HepG2 (cell line): ENCODE measurements around the gene ERRFI1.

ENCODE experiments used
- ERF ChIP-seq: IDR thresholded peaks from 2 replicates; pipeline ENCODE4 v1.6.1; 2018; ENCODE audit warnings: missing biosample characterization, missing genetic modification reagents
- MTA1 ChIP-seq: sonication (generic); formaldehyde crosslinking; IDR thresholded peaks from 2 replicates; pipeline ENCODE4 v1.4.0; 2020; ENCODE audit warnings: missing genetic modification reagents, mild to moderate bottlenecking, borderline replicate concordance
- ZNF282 ChIP-seq: fragments of 450-650 bp; IDR thresholded peaks from 2 replicates; pipeline ENCODE4 v1.6.1; 2018; ENCODE audit not compliant: partially characterized antibody
- ZNF614 ChIP-seq: IDR thresholded peaks from 2 replicates; pipeline ENCODE4 v1.6.1; 2018; ENCODE audit warnings: missing biosample characterization, missing genetic modification reagents, inconsistent platforms, borderline replicate concordance
- ZNF629 ChIP-seq: sonication (generic); formaldehyde crosslinking; conservative IDR thresholded peaks from 2 replicates; pipeline ENCODE4 v1.5.0; 2020; ENCODE audit warnings: missing genetic modification reagents
- TF ChIP-seq, protein P1 (sequence below): sonication (generic); formaldehyde crosslinking; IDR thresholded peaks from 2 replicates; pipeline ENCODE4 v1.5.0; 2020; ENCODE audit warnings: mild to moderate bottlenecking, missing genetic modification reagents, borderline replicate concordance
- TF ChIP-seq, protein P2 (sequence below), 2 experiments: IDR thresholded peaks; 2 replicates each; pipeline ENCODE4 v1.6.1; 2011 to 2012; ENCODE audit warnings: low read length in 2 of 2, borderline replicate concordance in 1 of 2, low read depth in 1 of 2, mild to moderate bottlenecking in 1 of 2, moderate library complexity in 1 of 2

DNA sequence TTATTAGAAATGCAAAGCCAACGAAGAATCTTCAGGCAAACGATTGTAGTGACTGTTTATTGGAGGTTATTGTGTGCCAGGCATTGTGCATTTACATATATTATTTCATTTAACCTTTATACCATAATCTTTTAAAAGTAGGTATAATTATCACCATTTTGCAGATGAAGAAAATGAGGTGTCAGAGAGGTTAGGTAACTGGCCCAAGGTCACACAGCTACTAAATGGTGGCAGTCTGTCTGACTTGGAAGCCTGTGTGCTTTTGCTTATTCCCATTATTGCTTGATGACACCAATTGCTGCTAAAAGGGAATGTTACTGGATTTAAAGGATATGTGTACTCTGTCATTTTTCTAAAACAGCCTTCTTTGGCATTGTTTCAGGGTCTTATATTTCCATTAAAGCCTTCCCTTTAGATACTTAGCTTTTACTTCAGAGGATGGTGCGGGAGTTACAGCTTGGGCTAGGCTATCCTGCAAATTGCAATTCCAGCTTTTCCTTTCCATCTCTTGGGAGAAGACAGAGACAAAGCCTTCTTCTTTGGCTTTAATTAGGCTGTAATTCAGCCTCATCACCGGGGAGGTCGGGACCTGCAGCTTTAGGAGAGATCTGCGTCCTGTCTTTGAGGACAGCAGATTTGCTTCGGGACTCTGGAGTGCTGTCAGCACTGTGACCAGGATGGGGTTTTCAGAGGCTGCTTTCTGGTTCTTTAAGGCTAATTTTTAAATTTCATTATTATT is 37.4 kb upstream of the ERRFI1 start:
- no peak for TF ChIP-seq MTA1
- TF ChIP-seq, protein P1, sequence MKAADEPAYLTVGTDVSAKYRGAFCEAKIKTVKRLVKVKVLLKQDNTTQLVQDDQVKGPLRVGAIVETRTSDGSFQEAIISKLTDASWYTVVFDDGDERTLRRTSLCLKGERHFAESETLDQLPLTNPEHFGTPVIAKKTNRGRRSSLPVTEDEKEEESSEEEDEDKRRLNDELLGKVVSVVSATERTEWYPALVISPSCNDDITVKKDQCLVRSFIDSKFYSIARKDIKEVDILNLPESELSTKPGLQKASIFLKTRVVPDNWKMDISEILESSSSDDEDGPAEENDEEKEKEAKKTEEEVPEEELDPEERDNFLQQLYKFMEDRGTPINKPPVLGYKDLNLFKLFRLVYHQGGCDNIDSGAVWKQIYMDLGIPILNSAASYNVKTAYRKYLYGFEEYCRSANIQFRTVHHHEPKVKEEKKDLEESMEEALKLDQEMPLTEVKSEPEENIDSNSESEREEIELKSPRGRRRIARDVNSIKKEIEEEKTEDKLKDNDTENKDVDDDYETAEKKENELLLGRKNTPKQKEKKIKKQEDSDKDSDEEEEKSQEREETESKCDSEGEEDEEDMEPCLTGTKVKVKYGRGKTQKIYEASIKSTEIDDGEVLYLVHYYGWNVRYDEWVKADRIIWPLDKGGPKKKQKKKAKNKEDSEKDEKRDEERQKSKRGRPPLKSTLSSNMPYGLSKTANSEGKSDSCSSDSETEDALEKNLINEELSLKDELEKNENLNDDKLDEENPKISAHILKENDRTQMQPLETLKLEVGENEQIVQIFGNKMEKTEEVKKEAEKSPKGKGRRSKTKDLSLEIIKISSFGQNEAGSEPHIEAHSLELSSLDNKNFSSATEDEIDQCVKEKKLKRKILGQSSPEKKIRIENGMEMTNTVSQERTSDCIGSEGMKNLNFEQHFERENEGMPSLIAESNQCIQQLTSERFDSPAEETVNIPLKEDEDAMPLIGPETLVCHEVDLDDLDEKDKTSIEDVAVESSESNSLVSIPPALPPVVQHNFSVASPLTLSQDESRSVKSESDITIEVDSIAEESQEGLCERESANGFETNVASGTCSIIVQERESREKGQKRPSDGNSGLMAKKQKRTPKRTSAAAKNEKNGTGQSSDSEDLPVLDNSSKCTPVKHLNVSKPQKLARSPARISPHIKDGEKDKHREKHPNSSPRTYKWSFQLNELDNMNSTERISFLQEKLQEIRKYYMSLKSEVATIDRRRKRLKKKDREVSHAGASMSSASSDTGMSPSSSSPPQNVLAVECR (CRISPR knock-in tag), result no peak
- TF ChIP-seq ZNF629 (CRISPR knock-in tag), result no peak
- no peak for TF ChIP-seq ZNF282
- TF ChIP-seq, protein P2, sequence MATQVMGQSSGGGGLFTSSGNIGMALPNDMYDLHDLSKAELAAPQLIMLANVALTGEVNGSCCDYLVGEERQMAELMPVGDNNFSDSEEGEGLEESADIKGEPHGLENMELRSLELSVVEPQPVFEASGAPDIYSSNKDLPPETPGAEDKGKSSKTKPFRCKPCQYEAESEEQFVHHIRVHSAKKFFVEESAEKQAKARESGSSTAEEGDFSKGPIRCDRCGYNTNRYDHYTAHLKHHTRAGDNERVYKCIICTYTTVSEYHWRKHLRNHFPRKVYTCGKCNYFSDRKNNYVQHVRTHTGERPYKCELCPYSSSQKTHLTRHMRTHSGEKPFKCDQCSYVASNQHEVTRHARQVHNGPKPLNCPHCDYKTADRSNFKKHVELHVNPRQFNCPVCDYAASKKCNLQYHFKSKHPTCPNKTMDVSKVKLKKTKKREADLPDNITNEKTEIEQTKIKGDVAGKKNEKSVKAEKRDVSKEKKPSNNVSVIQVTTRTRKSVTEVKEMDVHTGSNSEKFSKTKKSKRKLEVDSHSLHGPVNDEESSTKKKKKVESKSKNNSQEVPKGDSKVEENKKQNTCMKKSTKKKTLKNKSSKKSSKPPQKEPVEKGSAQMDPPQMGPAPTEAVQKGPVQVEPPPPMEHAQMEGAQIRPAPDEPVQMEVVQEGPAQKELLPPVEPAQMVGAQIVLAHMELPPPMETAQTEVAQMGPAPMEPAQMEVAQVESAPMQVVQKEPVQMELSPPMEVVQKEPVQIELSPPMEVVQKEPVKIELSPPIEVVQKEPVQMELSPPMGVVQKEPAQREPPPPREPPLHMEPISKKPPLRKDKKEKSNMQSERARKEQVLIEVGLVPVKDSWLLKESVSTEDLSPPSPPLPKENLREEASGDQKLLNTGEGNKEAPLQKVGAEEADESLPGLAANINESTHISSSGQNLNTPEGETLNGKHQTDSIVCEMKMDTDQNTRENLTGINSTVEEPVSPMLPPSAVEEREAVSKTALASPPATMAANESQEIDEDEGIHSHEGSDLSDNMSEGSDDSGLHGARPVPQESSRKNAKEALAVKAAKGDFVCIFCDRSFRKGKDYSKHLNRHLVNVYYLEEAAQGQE (IDR thresholded peaks at IDR 0.05; ENCODE audit: borderline replicate concordance in 1 of 2, low read depth in 1 of 2, low read length in 2 of 2), result no peak
- no peak for TF ChIP-seq ZNF614 (CRISPR knock-in tag)
- no peak for TF ChIP-seq ERF (CRISPR knock-in tag)
